ENCODE results near the gene TMEM132C.
A peak's percentile ranks its signal among the peaks of the same experiment; 100 is the strongest.

TMEM132C gene

GRCh38 chr12:128581321-128581761 is 314.4 kb downstream of the TMEM132C start:
- TF ChIP-seq CTCF (IDR thresholded peaks at IDR 0.05; ENCODE audit: borderline replicate concordance, insufficient read depth, low read depth, low read length) = no peak
- no peak overlapping the region for H3K4me3 ChIP-seq (ENCODE audit: low read depth, low read length)

- no peak overlapping the region for H3K4me3 ChIP-seq (ENCODE audit: low read depth, low read length)
- TF ChIP-seq CTCF (IDR thresholded peaks at IDR 0.05; ENCODE audit: borderline replicate concordance, insufficient read depth, low read depth, low read length) = 0 out of 2 replicates have a peak, but pooled peaks have one; percentile 9
Observed at GRCh38 chr12:128583453-128583852, 316.5 kb downstream of the TMEM132C start.

DNA sequence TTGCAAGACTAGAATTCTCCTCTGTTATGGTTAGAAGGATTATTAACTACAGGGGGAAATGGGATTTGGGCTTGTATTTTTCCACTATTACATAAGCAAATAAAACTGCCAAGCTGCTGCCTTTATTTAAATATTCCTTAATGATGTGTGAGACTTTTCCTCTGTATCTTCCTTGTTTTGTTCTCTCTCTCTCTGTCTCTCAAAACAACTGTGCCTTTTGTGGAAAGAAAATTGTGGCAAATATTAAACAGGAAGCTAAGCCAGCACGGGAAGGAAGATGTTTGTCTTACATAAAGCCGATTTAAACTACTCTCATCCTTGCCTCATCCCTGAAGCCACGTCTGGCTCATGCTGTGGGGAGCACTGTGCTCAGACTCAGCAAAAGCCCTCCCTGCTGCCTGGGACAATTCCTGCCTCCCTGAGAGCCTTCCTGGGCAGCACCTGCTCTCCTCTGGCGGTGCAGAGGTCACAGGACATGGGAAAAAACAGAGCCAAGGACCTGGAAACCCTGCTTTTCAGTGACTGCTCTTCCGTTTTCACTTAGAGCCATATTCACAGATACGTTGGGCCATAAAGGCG is 319.6 kb downstream of the TMEM132C start:
- TF ChIP-seq CTCF (IDR thresholded peaks at IDR 0.05; ENCODE audit: borderline replicate concordance, insufficient read depth, low read depth, low read length) = no peak

GRCh38 chr12:128587918-128588317 is 320.9 kb downstream of the TMEM132C start:
- TF ChIP-seq CTCF (IDR thresholded peaks at IDR 0.05; ENCODE audit: borderline replicate concordance, insufficient read depth, low read depth, low read length) = no peak
- H3K4me3 ChIP-seq (ENCODE audit: low read depth, low read length) = no peak overlapping the region

More for the DNA sequence above, 319.6 kb downstream of the TMEM132C start:
- H3K4me3 ChIP-seq (ENCODE audit: low read depth, low read length) = no peak overlapping the region

GRCh38 chr12:128592220-128592744 is 325.3 kb downstream of the TMEM132C start:
- no peak for TF ChIP-seq CTCF (IDR thresholded peaks at IDR 0.05; ENCODE audit: borderline replicate concordance, insufficient read depth, low read depth, low read length)
- no peak overlapping the region for H3K4me3 ChIP-seq (ENCODE audit: low read depth, low read length)

GRCh38 chr12:128594521-128594920 is 327.6 kb downstream of the TMEM132C start:
- no peak overlapping the region for H3K4me3 ChIP-seq (ENCODE audit: low read depth, low read length)
- TF ChIP-seq CTCF (IDR thresholded peaks at IDR 0.05; ENCODE audit: borderline replicate concordance, insufficient read depth, low read depth, low read length) = no peak

GRCh38 chr12:128595609-128596008 is 328.6 kb downstream of the TMEM132C start:
- no peak for TF ChIP-seq CTCF (IDR thresholded peaks at IDR 0.05; ENCODE audit: borderline replicate concordance, insufficient read depth, low read depth, low read length)
- no peak overlapping the region for H3K4me3 ChIP-seq (ENCODE audit: low read depth, low read length)
